Endothelial cell of hepatic sinusoid (primary cell): ENCODE data around the gene RPLP1.

Experiments
- in situ Hi-C: cut with HindIII; loops from 2 replicates; pipeline ENCODE4 v1.10.0; 2017; ENCODE audit warnings: low sequenced_read_pairs

RPLP1 gene

DNA sequence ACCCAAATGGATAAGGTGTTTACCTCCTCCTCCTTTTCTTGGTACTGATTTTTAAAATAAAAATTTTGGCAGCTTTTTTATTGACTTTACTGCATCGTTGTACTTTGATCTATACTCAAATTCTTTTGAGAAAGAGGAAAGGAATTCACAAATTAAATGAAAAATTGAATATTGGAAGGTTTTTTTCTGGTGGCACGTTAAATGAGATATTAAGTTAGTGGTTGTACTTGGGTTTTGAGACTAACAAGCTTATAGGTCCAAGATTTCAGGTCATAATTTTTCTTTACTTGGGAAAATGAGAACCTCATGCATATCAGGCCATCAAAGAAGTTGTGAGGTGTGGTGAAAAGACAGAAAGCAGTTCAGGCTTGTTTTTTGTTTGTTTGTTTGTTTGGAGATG, 14.1 kb downstream of the RPLP1 start:
- in situ Hi-C loops, result no loop called here

DNA sequence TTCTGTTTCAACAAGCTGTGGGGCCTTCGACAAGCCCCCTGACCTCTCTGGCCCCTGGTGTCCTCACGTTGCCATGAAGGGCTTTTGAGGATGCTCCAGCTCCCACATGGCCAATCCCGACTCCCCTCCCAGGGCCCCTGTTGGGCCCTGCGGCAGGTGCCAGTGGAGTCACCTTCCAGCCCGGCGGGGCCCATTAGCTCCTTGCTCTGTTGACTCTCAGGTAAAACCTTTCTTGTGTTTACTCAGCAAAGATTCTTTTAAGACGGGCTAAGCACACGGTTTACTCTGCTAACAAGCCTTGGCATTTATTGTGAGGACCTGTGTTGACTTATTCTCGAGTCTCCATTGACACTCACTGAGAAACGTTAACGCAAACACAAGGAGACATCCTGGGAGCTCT, 15.0 kb downstream of the RPLP1 start:
- in situ Hi-C loops, result no loop called here

DNA sequence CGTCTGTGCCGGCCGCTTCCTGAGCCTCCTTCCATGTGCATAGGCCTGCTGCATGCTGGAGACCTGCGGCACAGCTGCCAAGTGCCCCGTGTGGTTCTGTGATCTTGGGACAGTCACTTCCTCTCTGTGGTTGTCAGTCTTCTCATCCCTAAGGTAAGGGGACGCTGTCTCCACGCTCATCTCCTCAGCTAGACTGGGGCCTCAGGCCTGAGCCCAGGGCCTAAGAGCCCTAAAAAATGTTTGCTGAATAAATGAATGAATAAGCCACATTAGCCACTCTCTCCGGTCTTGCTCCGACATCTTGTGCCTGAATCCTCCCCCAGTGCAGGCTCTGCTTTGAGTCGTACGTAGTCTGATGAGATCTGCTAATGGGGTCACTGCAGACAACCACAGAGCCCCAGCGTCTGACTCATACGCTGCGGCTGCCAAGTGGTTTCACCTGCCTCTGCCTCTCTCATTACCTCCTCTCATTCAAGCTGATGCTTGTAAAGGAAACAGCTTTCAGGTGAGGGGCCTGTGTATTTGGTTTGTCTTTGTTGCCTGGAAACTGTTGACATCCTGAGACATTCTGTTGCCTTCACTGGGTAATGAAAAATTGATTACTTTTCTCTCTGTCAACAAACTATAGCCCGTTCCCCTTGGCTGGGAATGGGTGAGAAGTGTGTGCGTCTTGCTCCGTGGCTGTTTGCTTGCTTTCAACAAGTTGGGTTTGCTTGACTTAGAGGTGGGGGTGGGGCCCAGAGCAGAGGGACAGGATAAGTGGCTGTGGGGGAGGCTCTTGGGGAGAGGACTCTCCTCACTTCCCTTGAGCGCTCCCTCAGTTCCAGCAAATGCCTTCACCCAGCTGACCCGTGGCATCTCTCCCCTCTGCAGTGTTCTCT, 15.9 kb downstream of the RPLP1 start:
- in situ Hi-C loops, result no loop called here

DNA sequence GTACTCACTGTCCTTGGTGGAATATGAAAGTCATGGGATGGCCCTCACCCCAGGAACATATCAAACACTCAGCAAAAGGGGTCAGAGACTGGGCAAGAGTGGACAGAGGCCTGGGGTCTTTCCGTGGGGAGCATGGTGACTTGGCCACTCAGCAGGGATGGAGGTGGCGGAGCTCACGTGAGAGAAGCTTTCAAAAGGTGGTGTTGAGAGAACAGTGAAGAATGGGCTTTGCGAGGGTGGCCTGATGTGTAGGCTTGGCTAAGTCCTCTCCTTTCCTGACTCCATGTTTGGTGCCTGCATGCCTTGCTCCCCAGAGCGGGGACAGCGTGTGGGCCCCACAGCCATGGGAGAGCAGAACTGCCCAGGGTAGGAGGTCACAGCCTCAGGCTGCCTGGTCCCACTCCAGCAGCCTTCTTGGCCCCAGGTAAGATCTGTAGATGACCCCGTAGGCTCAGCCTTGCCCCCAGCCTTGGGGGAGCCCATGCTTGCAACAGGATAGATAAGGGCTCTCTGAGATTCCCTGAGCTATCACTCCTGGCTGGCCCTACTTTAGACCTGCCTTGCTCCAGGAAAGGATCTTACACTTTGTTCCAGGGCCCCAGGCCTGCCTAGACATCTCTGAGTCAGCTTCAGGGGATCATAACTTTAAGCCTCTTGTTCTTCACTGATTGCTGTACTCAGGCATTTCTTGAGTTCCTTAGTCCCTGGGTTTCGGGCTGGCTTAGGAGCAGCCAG, 17.0 kb downstream of the RPLP1 start:
- in situ Hi-C loops, result no loop called here

DNA sequence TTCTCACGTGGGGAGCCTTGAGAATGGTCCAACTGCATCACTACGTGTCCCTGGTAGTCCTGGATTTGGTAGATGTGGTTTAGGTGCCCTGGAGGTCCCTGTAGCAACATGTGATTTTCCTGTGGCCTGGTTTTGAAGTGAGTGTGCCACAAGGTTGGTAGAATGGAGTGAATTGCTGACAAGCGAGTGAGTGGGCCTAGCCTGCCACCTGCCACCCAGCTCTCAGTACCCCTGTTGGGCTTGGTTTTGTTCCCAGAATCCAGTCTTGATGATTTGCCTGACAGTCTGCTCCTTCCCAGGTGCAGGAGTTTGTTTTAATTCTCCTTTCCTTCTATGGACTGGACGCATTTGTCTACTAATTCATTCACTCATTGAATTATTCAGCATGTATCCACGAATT, 19.4 kb downstream of the RPLP1 start:
- in situ Hi-C loops, result no loop called here

DNA sequence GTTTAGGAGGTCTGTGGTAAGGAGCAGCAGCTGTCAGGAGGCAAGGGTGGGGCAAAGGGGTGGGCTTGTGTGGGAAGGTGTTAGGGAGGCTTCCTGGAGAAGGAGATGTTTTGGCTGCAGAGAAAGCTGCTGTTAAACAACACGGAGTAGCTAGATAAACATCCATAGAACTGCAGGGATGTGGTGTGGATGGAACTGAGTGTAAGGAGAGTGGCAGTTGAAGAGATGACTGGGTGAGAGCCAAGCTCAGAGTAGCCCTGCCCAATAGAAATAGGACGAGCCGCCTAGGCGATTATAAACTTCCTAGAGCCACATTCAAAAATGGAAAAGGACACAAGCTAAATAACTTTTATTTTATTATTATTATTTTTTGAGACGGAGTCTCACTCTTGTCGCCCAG, 19.9 kb downstream of the RPLP1 start:
- in situ Hi-C loops, result no loop called here

DNA sequence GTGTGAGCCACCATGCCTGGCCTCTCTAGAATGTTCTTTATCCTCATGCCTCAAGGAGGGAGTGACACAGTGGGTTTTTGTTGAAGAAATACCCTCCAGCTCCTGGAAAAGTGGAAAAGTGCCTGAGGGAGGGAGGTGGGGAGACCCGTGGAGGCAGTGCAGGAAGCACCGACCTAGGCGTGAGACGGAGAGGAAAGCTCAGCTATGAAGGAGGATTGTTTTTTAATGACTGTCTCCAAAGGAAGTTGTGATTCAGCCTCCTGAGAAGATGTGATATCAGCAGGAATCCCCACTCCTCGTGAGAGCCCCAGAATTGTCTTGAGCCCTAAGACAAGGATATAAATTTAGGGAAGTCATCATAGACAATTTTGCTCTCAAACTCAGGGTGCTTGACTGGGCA, 21.7 kb downstream of the RPLP1 start:
- in situ Hi-C loops, result no loop called here

DNA sequence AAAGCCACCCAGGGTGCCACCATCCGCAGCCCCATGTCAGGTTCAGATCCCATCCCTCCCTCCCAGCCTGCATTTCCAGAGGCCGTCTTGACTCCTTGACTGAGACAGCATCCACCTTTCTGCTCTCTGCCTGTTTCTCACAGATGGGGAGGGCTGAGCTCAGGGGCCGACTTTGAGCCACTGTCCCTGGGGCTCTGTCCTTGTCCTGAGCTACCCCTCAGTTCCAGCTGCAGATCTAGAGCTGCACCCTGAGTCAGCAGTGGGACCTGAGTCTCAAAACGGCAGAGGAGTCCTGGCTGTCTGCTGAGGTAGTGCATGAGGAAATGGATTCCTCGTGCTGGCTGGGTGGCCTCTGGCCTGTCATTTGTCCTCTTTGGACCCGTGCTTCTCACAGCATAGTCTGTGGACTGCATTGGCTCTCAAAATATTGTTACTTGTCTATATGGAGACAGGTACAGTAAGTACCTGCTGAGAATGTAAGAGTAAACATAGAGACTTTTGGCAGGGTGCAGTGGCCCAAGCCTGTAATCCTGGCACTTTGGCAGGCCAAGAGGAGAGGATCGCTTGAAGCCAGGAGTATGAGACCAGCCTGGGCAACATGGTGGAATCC, 22.3 kb downstream of the RPLP1 start:
- in situ Hi-C loops, result no loop called here

DNA sequence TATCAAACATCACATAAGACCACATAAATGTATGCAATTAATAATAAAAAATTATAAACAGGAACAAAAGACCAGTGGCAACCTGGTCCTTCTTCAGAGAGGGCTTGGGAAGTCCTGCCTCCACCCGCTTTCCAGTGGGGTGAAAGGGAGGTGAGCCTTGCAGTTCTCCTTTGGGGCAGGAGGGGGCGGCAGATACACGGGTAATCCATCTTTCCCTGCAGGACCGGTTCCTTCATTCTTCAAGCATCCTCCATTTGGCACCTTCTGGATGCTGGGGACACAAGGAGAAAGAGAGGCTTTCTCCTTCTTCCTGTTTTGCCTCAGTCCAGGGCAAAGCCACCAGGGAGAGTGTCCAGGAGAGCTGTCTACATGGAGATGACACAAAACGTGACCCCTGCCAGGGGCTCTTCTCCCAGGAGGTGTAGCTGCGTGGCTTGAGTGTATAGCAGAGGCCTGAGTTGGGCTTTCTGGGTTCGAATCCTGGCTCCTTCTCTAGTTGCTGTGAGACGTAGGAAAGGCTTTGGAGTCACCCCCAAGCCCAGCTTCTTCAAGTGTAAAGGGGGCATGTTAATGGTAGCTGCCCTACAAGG, 23.2 kb downstream of the RPLP1 start:
- in situ Hi-C loops, result no loop called here

DNA sequence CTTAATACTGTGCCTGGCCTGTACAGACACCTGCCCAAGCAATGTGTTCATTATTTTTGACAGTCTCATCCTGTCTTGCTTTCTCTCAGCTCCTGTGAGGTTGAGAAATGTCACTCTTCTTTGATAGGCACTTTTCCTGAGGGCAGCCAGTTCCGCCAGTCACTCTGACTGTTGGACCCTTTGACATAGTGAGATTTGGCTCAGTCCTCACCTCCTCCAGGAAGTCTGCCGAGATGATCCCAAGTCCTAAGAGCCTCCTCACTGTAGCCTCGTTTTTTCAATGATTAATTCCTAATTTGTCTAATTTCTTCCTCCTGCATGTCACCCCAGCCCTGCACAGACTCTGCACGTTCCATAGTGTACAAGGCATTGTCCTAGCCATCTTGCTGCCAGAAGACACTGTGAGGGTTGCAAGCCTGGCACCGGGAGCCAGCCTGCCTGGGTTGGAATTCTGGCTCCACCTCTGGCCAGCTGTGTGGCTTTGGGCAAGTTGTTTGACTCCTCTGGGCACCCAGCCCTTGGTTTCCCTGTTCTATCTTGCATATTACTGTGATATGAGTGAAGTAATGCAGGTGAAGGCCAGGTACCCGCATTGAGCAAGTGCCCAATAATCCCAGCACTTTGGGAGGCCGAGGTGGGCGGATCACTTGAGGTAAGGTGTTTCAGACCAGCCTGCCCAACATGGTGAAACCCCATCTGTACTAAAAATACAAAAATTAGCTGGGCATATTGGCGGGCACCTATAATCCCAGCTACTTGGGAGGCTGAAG, 24.3 kb downstream of the RPLP1 start:
- in situ Hi-C loops, result no loop called here

DNA sequence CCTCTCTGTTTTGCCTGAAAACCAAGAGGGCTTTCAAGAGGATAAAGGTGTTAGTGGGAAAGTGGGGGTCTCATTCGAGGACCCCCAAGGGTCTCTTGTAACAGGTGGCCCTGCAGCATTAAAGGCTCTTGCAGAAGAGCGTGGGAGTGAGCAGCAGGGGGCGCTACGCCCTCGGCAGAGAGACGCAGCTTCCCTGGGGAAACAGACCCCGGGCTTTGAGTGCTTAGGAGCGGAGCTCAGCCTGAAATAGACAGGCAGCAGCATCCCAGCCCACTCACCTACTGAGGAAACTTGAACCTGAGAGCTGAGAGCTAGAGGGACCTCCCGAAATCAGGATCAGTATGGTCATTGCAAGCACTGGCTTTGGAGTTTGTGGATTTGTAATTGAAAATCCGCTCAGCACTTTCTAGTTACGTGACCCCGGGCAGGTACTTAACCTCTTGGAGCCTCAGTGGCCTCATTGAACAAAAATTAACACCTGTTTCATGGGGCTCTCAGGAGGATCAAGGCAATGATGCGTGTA, 25.7 kb downstream of the RPLP1 start:
- in situ Hi-C loops, result no loop called here

DNA sequence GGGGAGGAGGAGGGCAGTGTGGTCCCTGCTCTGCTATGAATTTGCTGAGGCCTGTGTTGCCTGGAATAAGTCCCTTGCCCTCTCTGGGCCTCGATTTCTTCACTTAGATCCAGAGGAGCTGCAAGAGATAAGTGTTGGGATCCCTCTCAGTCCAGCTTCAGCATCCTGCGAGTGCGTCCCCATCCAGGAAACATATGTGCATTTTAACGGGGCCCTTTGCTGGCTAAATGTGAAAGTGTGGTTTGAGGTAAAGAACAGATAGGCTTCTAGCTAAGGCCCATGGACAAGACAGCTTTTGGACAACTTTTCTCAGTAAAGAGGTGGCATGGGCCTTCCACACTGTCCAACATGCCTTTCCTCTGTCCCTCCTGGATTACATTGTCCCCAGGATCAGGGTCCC, 26.5 kb downstream of the RPLP1 start:
- in situ Hi-C loops, result no loop called here

DNA sequence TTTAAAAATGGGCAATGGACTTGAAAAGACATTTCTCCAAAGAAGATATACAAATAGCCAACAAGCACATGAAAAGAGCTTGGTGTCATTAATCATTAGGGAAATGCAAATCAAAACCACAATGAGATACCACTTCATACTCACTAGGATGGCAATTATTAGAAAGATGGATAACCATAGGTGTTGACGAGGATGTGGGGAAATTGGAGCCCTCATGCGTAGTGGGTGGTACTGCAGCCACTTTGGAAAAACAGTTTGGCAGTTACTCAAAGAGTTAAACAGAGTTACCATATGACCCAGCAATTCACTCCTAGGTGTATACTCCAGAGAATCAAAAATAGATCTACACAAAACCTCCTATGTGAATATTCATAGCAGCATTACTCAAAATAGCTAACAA, 27.4 kb downstream of the RPLP1 start:
- in situ Hi-C loops, result no loop called here

DNA sequence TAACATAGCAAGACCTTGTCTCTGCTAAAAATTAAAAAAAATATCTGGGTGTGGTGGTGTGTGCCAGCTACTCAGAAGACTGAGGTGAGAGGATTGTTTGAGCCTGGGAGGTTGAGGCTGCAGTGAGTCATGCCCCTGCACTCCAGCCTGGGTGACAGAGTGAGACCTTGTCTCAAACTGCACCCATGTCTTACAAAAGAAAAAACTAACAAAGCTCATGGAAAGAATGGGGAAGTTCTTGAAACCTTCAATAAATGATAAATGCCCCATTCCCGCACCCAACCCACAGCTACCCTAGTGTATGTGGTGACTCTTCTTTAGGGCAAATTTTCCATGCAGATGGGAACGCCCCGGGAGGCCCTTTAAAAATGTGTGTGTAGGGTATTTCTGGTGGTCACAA, 28.3 kb downstream of the RPLP1 start:
- in situ Hi-C loops, result no loop called here

DNA sequence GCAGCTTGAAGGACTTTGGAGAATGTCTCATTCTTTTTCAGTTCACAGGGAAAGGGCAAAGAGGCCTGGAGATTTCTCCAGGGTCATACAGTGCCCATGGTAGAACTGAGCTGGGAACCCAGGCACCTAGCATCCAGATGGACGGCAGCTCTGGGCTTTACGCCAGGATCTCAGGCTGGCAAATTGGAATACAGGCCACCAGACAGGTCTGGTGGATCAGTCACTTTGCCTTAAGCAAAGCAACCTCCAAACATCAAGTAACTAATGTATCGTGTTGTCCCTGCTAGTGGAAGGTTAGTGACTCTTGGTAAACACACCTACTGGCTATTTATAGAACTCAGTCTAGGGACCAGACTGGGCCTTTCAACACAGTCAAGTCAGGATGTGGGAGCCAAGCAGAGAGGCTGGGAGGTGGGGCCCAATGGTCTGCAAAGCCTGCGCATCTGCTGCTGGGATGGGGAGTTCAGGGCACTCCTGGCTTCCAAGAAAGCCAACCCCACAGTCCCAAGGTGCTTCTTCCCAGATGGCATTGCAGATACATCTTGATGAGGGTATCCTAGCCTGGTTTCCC, 30.2 kb downstream of the RPLP1 start:
- in situ Hi-C loops, result no loop called here

DNA sequence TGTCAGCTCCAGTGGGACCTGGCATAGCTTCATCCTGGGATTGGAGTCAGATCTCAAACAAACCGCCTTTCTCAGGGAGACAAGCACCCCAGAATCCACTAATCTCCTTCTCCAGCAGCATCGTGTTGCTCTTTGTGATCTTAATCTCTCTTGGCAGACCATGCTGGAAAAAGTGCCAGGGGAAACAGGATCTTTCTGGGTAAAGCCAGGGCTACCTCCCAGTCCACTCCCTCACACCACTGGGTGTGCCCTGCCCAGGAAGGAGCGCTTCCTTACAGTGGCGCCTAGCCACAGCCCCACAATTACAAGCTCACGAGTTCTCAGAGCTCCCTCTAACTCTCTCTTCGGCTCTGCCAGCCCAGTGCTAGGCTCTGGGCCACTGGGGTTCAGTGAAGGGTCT, 32.2 kb downstream of the RPLP1 start:
- in situ Hi-C loops, result no loop called here

DNA sequence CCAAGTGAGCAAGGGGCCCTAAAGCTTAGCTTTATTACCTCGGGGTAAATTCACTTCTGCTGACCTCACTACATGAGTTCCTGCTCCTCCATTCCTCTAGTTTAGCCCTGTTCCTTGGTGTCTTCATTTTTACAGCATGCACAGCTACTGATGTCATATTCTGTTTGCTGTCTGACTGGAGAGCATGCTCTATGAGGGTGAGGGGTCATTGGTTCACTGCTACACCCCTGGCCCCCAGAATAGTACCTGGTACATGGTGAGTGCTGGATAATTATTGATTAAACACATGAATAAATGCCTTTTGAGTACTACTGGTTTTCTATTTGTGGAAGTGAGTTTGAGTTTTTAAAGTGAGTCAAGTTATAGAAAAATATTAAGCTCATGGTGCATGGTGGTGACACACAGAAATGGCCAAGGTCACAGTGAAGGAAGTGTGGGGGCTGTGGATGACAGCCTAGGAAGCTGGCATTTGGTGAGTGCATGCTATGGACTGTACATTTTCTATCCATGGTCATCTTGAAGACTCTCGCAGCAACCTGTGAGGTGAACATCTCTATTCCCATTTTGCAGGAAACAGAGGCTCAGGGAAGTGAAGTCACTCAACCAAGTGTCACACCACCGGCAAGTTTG, 34.0 kb downstream of the RPLP1 start:
- in situ Hi-C loops, result no loop called here

DNA sequence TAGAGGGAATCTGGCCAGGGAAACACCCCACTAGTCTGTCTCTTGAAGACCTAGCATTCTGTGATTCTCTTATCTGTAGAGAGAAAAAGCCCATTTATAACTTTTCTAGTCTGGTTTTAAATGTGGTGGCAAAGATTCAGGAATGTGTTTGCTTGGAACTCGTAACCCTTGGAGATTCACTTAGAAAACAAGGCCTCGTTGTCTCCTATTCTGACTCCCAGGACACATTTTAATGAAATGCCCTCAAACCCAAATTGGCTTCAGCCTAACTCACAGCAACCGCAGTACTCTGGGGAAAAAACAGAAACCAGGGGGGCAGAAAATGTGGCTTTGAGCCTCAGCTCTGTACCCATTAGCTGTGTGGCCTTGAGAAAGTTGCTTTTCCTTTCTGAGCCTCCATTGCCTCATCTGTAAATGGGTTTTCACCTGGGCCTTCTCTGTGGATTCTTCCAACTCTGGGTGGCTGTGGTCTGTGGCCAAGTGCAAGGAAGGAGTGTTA, 36.5 kb downstream of the RPLP1 start:
- in situ Hi-C loops, result no loop called here

DNA sequence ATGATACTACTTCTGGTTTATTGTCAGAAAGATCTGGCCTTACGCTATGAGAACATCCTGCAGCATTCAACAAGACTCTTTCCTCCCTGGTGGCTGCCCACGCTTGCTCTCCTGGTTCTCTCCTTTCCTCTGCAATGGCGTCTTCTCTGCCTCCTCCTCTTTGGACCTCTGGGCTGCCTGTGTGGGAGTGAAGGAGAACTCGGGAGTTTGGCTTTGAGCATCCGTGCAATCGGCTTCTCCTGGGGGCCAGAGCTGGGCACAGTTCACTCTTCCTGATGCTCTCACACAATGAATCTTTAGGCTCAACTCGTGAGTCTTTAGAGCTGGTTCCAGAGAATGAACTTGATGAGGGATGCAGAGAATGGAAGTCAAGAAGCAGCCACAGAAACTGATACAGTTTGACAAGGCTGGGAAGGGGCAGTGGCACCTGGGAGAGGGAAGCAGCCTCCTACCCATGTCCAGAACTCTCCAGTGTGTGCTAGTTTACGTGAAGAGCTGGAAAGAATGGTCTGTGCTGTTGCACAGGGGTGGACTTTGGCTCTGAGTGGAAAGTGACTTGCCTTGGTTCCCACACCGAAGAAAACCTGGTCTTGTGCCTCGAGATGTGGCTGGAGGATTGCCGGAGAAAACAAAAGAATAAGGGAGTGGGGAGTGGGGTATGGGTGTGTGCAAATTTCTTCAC, 37.9 kb downstream of the RPLP1 start:
- in situ Hi-C loops, result no loop called here
